ENCODE measurements around the gene CXCL17. TPM values are rescaled to one million over a fixed set of nuclear protein-coding genes. Genes with fewer than 3 reads are reported as not detected.

Gene CXCL17
- total RNA-seq, 1 experiment from 2014 or later = 0.98 TPM

GRCh38 chr19:42401365-42402303 lies 41.1 kb downstream of the CXCL17 start:
- ATAC-seq (peak; percentile 51), DNase-seq (peak; percentile 77)
- intact Hi-C loops (cut with micrococcal nuclease) = no loop called here
- H3K9ac ChIP-seq (ENCODE audit: low read length) = peak overlapping the region; percentile 59
- H3F3A ChIP-seq (ENCODE audit: low read length, unreplicated experiment) = no peaks in the 10 kb centered on the region
- BruUV-seq (replicated peaks) = no TSS peak
- no peaks in the 10 kb centered on the region for H3K9me3 ChIP-seq (ENCODE audit: low read length)
- POLR2A ChIA-PET (ENCODE audit: unreplicated experiment) = no interaction called here
- H3K27ac ChIP-seq (ENCODE audit: low read length) = no peak overlapping the region
- H3K79me2 ChIP-seq (ENCODE audit: low read length) = peaks cover 9% of the 10 kb centered on the region
- H2AFZ ChIP-seq (ENCODE audit: low read length) = peak overlapping the region; percentile 81
- no peaks in the 10 kb centered on the region for H4K20me1 ChIP-seq (ENCODE audit: low read length)
- H3K9me2 ChIP-seq (replicated peaks; ENCODE audit: low read length) = no peaks in the 10 kb centered on the region
- H3K27me3 ChIP-seq (ENCODE audit: low read length) = no peaks in the 10 kb centered on the region
- H3K36me3 ChIP-seq (ENCODE audit: low read depth, low read length) = no peaks in the 10 kb centered on the region
- peak overlapping the region; percentile 92 for H3K4me2 ChIP-seq (ENCODE audit: low read length)
- H3K4me3 ChIP-seq (ENCODE audit: low read length) = peak overlapping the region; percentile 80
- CTCF ChIA-PET = interaction anchor here (0.5 kb wide), 1 partner anchor 667 kb away, joined by 8 read pairs; no protein-coding TSS in a partner anchor
- TF ChIP-seq EZH2 (IDR thresholded peaks at IDR 0.05; ENCODE audit: low read length, unreplicated experiment) (no peak), EZH2phosphoT487 (IDR thresholded peaks at IDR 0.05; ENCODE audit: borderline replicate concordance, low read length) (no peak), CTCF (conservative IDR thresholded peaks at IDR 0.05; ENCODE audit: low read depth, low read length) (peak; percentile 76)
- H3K4me1 ChIP-seq (ENCODE audit: insufficient read depth, low read length) = peaks cover 9% of the 10 kb centered on the region

- Histone ChIP-seq H3K9me2 (replicated peaks; ENCODE audit: low read length) (no peaks in the 10 kb centered on the region), H2AFZ (ENCODE audit: low read length) (no peak overlapping the region), H3F3A (ENCODE audit: low read length, unreplicated experiment) (no peaks in the 10 kb centered on the region), H3K4me1 (ENCODE audit: insufficient read depth, low read length) (peaks cover 17% of the 10 kb centered on the region), H3K36me3 (ENCODE audit: low read depth, low read length) (no peaks in the 10 kb centered on the region), H3K27me3 (ENCODE audit: low read length) (no peaks in the 10 kb centered on the region), H3K9ac (ENCODE audit: low read length) (no peak overlapping the region), H3K4me3 (ENCODE audit: low read length) (no peak overlapping the region), H3K27ac (ENCODE audit: low read length) (no peak overlapping the region), H4K20me1 (ENCODE audit: low read length) (no peaks in the 10 kb centered on the region), H3K79me2 (ENCODE audit: low read length) (peaks cover 9% of the 10 kb centered on the region), H3K9me3 (ENCODE audit: low read length) (no peaks in the 10 kb centered on the region), H3K4me2 (ENCODE audit: low read length) (no peak overlapping the region)
- CTCF ChIA-PET = no interaction called here
- POLR2A ChIA-PET (ENCODE audit: unreplicated experiment) = no interaction called here
- ATAC-seq (no peak), DNase-seq (no peak)
- no peak for TF ChIP-seq CTCF (conservative IDR thresholded peaks at IDR 0.05; ENCODE audit: low read depth, low read length)
- no peak for TF ChIP-seq EZH2phosphoT487 (IDR thresholded peaks at IDR 0.05; ENCODE audit: borderline replicate concordance, low read length)
- TF ChIP-seq EZH2 (IDR thresholded peaks at IDR 0.05; ENCODE audit: low read length, unreplicated experiment) = no peak
- intact Hi-C loops (cut with micrococcal nuclease) = no loop called here
- BruUV-seq (replicated peaks) = no TSS peak
Observed at GRCh38 chr19:42400404-42400803, 42.3 kb downstream of the CXCL17 start.
